ENCODE results near the gene SGTA. TPM values are rescaled to one million over a fixed set of nuclear protein-coding genes. Genes with fewer than 3 reads are reported as not detected.

SGTA gene
- total and polyA plus RNA-seq, 9 of the 15 experiments (the other 6 are each of a cell fraction or from before 2014, with no cell fraction given): 1.4 to 110 (median 49.9) TPM

DNA sequence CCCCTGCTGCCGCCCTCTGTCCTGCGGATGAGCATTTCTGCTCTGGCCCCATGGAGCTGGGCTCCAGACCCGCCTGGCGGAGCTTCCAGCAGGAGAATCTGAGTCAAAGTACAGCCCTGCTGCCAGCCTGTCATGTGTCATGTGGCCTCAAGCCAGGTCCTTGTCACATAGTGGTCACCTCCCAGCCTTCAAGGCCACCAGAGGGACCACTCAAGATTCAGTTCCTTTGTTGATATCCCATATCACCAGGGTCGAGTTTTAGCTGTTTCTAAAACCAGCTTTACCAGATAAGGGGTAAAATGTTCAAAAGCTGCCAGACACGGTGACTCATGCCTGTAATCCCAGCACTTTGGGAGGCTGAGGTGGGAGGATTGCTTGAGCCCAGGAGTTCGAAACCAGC is 15.7 kb upstream of the SGTA start (continued):
- TF ChIP-seq, protein P1, sequence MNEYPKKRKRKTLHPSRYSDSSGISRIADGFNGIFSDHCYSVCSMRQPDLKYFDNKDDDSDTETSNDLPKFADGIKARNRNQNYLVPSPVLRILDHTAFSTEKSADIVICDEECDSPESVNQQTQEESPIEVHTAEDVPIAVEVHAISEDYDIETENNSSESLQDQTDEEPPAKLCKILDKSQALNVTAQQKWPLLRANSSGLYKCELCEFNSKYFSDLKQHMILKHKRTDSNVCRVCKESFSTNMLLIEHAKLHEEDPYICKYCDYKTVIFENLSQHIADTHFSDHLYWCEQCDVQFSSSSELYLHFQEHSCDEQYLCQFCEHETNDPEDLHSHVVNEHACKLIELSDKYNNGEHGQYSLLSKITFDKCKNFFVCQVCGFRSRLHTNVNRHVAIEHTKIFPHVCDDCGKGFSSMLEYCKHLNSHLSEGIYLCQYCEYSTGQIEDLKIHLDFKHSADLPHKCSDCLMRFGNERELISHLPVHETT (CRISPR knock-in tag; conservative IDR thresholded peaks at IDR 0.05 in 1 of 2, IDR thresholded peaks at IDR 0.05 in 1 of 2): no peak
- TF ChIP-seq, protein P2, sequence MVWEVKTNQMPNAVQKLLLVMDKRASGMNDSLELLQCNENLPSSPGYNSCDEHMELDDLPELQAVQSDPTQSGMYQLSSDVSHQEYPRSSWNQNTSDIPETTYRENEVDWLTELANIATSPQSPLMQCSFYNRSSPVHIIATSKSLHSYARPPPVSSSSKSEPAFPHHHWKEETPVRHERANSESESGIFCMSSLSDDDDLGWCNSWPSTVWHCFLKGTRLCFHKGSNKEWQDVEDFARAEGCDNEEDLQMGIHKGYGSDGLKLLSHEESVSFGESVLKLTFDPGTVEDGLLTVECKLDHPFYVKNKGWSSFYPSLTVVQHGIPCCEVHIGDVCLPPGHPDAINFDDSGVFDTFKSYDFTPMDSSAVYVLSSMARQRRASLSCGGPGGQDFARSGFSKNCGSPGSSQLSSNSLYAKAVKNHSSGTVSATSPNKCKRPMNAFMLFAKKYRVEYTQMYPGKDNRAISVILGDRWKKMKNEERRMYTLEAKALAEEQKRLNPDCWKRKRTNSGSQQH (CRISPR knock-in tag; IDR thresholded peaks at IDR 0.05): no peak
- TF ChIP-seq SMARCC2 (IDR thresholded peaks at IDR 0.05; ENCODE audit: low read depth) (no peak), ZNF23 (CRISPR knock-in tag; IDR thresholded peaks at IDR 0.05) (no peak), CC2D1A (IDR thresholded peaks at IDR 0.05) (no peak), ZNF263 (CRISPR knock-in tag; IDR thresholded peaks at IDR 0.05; ENCODE audit: borderline replicate concordance) (no peak)
- TF ChIP-seq, protein P3, sequence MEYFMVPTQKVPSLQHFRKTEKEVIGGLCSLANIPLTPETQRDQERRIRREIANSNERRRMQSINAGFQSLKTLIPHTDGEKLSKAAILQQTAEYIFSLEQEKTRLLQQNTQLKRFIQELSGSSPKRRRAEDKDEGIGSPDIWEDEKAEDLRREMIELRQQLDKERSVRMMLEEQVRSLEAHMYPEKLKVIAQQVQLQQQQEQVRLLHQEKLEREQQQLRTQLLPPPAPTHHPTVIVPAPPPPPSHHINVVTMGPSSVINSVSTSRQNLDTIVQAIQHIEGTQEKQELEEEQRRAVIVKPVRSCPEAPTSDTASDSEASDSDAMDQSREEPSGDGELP (CRISPR knock-in tag; IDR thresholded peaks at IDR 0.05; ENCODE audit: borderline replicate concordance): no peak

Measured in K562 (cell line).